Choroid plexus epithelial cell (primary cell): ENCODE measurements around the gene ENAH.

ENCODE experiments used
- DNase-seq: peaks from one replicate; pipeline ENCODE4 v3.0.0-alpha.2; 2010; ENCODE audit warnings: low read depth
- H3K4me3 ChIP-seq: 2 replicates; pipeline ENCODE4 v1.5.1; 2011; ENCODE audit warnings: low read depth, mild to moderate bottlenecking, control low read depth, low read length, moderate library complexity
- TF ChIP-seq, protein P1 (sequence below): conservative IDR thresholded peaks from 2 replicates; pipeline ENCODE4 v1.5.1; 2011; ENCODE audit warnings: low read depth, mild to moderate bottlenecking, control low read depth, inconsistent platforms, low read length, moderate library complexity

The ENAH gene

DNA sequence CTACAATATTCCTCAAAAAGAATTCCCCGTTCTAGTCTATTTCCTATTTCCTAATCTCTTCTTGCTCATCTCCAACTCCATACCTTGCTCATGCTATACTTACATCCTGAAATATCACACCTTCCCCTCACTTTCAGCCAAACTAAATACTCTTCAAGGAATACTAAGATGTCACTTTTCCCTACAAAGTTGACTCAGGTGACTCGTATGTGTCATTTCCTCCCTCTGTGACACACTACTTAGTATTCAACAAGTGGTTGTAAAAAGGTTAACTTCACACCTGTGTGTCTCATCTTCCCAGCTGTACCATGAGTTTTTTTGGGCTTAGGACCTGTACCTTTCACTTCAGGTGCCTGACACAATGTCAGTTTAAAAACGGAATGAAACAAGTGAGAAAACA is 143.2 kb downstream of the ENAH start:
- DNase-seq, result no peak
- TF ChIP-seq, protein P1, sequence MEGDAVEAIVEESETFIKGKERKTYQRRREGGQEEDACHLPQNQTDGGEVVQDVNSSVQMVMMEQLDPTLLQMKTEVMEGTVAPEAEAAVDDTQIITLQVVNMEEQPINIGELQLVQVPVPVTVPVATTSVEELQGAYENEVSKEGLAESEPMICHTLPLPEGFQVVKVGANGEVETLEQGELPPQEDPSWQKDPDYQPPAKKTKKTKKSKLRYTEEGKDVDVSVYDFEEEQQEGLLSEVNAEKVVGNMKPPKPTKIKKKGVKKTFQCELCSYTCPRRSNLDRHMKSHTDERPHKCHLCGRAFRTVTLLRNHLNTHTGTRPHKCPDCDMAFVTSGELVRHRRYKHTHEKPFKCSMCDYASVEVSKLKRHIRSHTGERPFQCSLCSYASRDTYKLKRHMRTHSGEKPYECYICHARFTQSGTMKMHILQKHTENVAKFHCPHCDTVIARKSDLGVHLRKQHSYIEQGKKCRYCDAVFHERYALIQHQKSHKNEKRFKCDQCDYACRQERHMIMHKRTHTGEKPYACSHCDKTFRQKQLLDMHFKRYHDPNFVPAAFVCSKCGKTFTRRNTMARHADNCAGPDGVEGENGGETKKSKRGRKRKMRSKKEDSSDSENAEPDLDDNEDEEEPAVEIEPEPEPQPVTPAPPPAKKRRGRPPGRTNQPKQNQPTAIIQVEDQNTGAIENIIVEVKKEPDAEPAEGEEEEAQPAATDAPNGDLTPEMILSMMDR, result no peak
- no peak overlapping the region for H3K4me3 ChIP-seq

DNA sequence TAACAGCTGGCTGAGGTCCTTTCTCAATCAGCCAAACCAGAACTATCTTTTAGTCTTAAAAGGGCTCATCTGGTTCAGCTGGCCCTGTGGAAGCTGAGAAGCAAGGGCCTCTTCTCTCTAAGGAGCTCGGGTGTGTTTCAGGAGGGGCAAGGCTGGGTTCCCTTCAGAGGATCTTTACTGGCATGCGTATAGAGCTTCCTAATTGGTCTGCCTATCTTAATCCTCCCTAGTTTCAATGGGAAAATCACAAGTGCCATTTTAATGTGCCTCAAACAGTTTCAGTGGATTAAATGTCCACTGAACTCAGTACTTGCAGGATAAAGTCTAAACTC is 143.6 kb downstream of the ENAH start:
- TF ChIP-seq, protein P1, result no peak
- DNase-seq, result peak; percentile 14
- no peak overlapping the region for H3K4me3 ChIP-seq

DNA sequence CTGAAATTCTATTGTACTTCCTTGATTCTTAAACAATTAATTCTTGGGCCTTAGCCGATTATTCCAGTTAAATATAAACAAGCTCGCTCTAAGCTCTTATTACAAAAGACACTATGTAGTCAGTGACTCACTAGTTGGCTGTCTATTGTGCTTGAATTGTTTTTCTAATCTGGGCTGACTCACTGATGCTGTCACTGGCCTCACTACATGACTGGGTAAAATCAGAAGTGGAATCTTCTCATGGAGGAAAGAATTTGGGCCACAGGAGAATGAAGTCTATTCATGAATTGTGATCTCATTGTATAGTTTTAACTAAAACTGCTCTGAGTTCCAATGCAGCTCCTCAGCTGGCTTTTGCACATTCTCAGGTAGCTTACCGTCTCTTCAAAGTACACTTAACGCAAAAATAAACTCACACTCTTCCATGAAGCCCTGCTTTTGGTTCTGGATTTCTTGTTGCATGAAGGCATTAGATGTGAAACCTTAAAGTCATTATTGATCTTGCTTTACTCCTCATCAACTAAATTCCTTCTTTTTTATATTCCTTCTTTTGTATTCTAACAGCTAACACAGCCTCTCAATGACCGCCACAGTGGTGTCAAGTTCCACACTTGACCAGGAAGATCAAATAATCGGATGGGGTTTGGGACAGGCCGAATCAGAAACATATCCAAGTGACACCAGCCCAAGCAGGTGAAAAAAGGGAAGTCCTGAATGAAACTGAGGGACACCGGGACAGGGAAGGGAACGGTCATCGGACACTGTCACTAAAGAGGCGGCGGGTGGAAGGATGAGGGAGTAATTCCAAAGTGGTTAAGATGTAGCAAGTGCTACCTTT is 144.2 kb downstream of the ENAH start:
- DNase-seq, result peak; percentile 99
- H3K4me3 ChIP-seq, result no peak overlapping the region
- TF ChIP-seq, protein P1, result no peak

DNA sequence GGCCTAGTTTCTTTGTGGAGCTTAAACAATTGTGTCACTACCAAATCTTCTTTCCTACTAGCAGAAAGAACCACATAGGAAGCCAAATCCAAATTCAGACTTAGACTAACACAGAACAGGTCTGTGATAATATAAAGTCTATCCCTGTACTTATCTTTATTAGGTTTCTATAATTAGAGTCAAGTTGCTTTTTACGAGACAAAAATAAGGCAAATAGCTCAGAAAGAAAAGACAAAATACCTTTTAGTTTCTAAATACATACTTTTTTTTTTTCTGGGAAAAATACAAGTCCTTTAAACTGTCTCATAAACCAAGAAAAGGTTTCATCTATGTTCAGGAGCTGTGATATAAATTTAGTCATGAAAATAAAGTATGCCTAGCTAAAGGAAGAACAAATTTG is 146.2 kb downstream of the ENAH start:
- TF ChIP-seq, protein P1, result no peak
- no peak overlapping the region for H3K4me3 ChIP-seq
- no peak for DNase-seq

DNA sequence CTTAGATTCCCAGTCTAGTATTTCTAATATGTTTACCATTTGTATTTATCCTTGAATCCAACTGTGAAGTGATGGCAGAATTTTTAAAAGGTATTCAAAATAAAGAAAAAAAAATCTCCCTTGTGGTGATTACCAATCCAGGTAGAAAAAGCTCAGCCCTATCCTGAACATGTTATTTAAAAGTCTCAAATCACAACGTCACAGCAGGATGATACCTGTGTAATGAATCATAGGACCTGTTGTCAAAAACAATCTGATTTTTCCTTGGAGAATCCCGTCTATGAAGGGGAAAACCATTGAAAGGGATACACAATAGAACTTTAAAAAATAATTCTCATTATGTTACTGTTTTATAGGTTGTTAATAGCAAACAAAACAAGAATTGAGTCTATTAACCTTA is 148.1 kb downstream of the ENAH start:
- H3K4me3 ChIP-seq, result no peak overlapping the region
- no peak for DNase-seq
- TF ChIP-seq, protein P1, result no peak

DNA sequence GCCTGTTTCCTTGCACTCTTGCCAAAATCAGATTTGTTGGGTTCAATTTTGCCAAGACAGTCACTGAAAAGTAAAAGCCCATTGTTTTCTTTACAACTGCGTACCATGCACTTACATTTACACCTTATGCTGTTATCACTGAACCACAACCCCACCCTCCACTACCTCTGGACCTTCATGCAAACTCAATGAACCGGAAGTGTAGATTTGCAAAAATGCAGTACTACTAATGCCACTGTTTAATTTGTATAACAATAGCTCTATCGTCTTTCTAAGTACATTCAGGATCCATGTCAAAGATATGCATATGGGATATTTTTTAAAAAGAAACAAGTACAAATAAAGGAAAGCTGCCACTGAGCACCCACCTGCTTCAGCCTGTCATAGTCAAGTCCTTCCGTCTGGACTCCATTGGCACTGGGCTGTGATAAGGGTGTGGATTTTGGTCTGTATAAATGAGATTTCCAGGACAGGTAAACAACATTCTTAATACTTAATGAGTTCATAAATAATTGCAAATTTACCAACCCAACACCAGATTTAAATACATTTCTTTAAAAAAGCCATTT is 152.2 kb downstream of the ENAH start:
- H3K4me3 ChIP-seq, result no peak overlapping the region
- DNase-seq, result no peak
- TF ChIP-seq, protein P1, result no peak
